Gastrocnemius medialis (tissue), 4 donors: Measurements from ENCODE around the gene DNAJA3. TPM values are rescaled to one million over a fixed set of nuclear protein-coding genes. Genes with fewer than 3 reads are reported as not detected.

Experiments used
- ATAC-seq, 2 donors: fragments of 150-250 bp; one replicate each; pipeline ENCODE4 v1.9.1; 2016
- DNase-seq, 2 donors: peaks; one replicate each; pipeline ENCODE4 v3.0.0-alpha.2; 2019
- H3K27ac ChIP-seq, 4 donors: fragments of 200-600 bp; sonication (generic); 1 replicate in 1 of 4; 2 replicates in 3 of 4; pipeline ENCODE4 v1.5.1; 2016 to 2018; ENCODE audit warnings: mild to moderate bottlenecking in 2 of 4, moderate library complexity in 1 of 4
- H3K27me3 ChIP-seq, 3 donors: fragments of 200-600 bp; sonication (generic) in 2 of 3; 1 replicate in 1 of 3; 2 replicates in 2 of 3; pipeline versions ENCODE4 v1.5.1 to v1.6.0; 2016 to 2019; ENCODE audit warnings: mild to moderate bottlenecking in 1 of 3, moderate library complexity in 1 of 3
- H3K36me3 ChIP-seq, 2 donors: fragments of 200-600 bp; sonication (generic) in 1 of 2; one replicate each; pipeline ENCODE4 v1.5.1; 2017 to 2018
- H3K4me1 ChIP-seq, 2 donors: fragments of 200-600 bp; sonication (generic) in 1 of 2; one replicate each; pipeline ENCODE4 v1.5.1; 2016 to 2017; ENCODE audit warnings: mild to moderate bottlenecking in 2 of 2
- H3K4me3 ChIP-seq, 4 donors: fragments of 200-600 bp; sonication (generic) in 3 of 4; 1 replicate in 1 of 4; 2 replicates in 3 of 4; pipeline ENCODE4 v1.5.1; 2016 to 2019; ENCODE audit warnings: mild to moderate bottlenecking in 2 of 4
- H3K9me3 ChIP-seq, 3 donors: fragments of 200-600 bp; sonication (generic) in 2 of 3; 1 replicate in 1 of 3; 2 replicates in 2 of 3; pipeline ENCODE4 v1.5.1; 2016 to 2019
- POLR2A ChIP-seq, 2 donors: fragments of 450-650 bp; IDR thresholded peaks; one replicate each; pipeline ENCODE4 v1.6.1; 2017; ENCODE audit warnings: antibody characterized with exemption in 2 of 2, mild to moderate bottlenecking in 2 of 2, moderate library complexity in 2 of 2
- in situ Hi-C, 4 donors: fragments of 200-750 bp; cut with MboI; loops; one replicate each; pipeline versions ENCODE4 v1.15.0 to v1.8.0; 2017; ENCODE audit warnings: low sequenced_read_pairs in 4 of 4
- intact Hi-C: fragments of 100-400 bp; cut with DNase I; formaldehyde crosslinking; loops from one replicate; pipeline ENCODE4 v1.15.1; 2023; ENCODE audit warnings: low total_unique reads
- total RNA-seq, 4 donors: library from RNA; depleted of rRNA; stranded (reverse); fragments of >200 nt; gene quantifications; one replicate each; pipeline versions ENCODE4 v1.1.0 to v1.2.3, GENCODE V29; 2016
- TF ChIP-seq, protein P1 (sequence below), 5 experiments: fragments of 450-650 bp in 3 of 5; fragments of 200-600 bp in 2 of 5; sonication (generic) in 2 of 5; IDR thresholded peaks in 4 of 5; conservative IDR thresholded peaks in 1 of 5; 1 replicate in 4 of 5; 2 replicates in 1 of 5; pipeline ENCODE4 v1.5.1; 2016 to 2019; ENCODE audit warnings: antibody characterized with exemption in 5 of 5, mild to moderate bottlenecking in 3 of 5, moderate library complexity in 3 of 5

Gene DNAJA3
- total RNA-seq, 4 donors from 2014 or later: 94.8 to 114 (median 103) TPM

DNA sequence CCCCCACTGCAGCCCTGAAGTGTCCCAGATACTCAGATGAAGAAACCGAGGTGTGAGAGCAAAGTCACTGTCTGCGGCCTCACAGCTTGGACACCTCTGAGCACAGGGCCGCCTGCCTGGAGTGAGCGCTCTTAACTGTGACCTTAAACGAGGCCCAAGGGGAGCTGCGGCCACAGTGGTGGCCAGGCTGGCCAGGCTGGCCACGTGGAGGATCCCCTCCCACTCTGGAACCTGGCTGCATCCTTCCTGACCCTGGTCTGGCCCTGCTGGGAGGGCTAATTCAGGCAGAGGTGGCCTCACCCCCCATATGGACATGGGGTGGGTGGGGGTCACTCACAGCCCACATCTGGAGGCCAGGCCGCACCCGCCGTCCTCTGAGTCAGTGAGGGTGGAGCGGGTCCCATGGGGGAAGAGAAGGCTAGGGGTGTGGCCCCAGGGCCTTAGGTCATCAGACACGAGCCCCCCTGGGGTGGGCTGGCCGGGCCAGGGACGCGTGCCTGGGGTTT lies 47.5 kb upstream of the DNAJA3 start:
- H3K27ac ChIP-seq: peak overlapping the region; percentile 73 to 84 (median 82)
- no peaks in the 10 kb centered on the region for H3K9me3 ChIP-seq
- no peaks in the 10 kb centered on the region for H3K27me3 ChIP-seq
- in situ Hi-C loops (no loop called here), intact Hi-C loops (no loop called here)
- DNase-seq (peak in 1 of 2 donors; percentile 57), ATAC-seq (no peak)
- H3K4me3 ChIP-seq: no peak overlapping the region
- TF ChIP-seq, protein P1, sequence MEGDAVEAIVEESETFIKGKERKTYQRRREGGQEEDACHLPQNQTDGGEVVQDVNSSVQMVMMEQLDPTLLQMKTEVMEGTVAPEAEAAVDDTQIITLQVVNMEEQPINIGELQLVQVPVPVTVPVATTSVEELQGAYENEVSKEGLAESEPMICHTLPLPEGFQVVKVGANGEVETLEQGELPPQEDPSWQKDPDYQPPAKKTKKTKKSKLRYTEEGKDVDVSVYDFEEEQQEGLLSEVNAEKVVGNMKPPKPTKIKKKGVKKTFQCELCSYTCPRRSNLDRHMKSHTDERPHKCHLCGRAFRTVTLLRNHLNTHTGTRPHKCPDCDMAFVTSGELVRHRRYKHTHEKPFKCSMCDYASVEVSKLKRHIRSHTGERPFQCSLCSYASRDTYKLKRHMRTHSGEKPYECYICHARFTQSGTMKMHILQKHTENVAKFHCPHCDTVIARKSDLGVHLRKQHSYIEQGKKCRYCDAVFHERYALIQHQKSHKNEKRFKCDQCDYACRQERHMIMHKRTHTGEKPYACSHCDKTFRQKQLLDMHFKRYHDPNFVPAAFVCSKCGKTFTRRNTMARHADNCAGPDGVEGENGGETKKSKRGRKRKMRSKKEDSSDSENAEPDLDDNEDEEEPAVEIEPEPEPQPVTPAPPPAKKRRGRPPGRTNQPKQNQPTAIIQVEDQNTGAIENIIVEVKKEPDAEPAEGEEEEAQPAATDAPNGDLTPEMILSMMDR (IDR thresholded peaks at IDR 0.05 in 4 of 5, conservative IDR thresholded peaks at IDR 0.05 in 1 of 5): no peak
- TF ChIP-seq POLR2A (IDR thresholded peaks at IDR 0.05): no peak
- no peaks in the 10 kb centered on the region for H3K36me3 ChIP-seq
- H3K4me1 ChIP-seq: peaks cover 29 to 50% of the 10 kb centered on the region in 2 donors

DNA sequence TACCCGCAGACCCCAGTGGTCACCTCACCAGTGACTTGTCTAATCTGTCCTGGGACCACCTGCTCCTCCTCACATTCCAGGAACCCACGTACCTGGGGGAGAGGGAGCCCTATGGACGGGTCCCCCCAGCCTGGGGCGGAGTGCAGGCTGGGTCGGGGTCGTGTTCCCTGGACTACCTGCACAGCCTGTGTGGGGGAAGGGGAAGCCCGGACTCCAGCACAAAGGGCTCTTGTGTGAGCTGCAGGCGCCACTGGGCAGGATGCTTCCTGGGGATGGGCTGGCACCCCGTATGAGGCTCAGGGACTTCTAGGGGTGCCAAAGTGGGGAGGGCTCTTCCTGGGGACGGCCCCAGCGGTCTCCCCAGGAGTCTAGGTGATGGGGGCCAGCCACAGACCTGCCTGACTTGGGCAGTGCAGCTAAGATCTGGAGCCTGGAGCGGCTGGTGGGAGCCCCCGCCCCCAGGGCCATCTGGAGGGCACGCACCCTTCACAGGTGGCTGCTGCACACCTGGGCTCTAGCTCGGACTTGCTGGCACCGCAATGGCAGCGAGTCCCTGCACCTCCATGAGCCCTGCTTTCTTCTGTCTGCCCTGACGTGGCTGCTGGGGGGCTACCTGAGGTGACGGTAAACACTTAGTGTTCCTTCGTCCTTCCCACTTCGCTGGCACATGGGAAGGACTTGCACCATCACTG lies 46.5 kb upstream of the DNAJA3 start:
- intact Hi-C loops (no loop called here), in situ Hi-C loops (no loop called here)
- ATAC-seq: no peak
- DNase-seq: no peak
- Histone ChIP-seq H3K4me1 (peaks cover 29 to 45% of the 10 kb centered on the region in 2 donors), H3K9me3 (no peaks in the 10 kb centered on the region), H3K4me3 (no peak overlapping the region), H3K27ac (peak overlapping the region; percentile 47 to 84 (median 78)), H3K27me3 (no peaks in the 10 kb centered on the region), H3K36me3 (no peaks in the 10 kb centered on the region)
- TF ChIP-seq, protein P1 (IDR thresholded peaks at IDR 0.05 in 4 of 5, conservative IDR thresholded peaks at IDR 0.05 in 1 of 5): no peak
- no peak for TF ChIP-seq POLR2A (IDR thresholded peaks at IDR 0.05)

DNA sequence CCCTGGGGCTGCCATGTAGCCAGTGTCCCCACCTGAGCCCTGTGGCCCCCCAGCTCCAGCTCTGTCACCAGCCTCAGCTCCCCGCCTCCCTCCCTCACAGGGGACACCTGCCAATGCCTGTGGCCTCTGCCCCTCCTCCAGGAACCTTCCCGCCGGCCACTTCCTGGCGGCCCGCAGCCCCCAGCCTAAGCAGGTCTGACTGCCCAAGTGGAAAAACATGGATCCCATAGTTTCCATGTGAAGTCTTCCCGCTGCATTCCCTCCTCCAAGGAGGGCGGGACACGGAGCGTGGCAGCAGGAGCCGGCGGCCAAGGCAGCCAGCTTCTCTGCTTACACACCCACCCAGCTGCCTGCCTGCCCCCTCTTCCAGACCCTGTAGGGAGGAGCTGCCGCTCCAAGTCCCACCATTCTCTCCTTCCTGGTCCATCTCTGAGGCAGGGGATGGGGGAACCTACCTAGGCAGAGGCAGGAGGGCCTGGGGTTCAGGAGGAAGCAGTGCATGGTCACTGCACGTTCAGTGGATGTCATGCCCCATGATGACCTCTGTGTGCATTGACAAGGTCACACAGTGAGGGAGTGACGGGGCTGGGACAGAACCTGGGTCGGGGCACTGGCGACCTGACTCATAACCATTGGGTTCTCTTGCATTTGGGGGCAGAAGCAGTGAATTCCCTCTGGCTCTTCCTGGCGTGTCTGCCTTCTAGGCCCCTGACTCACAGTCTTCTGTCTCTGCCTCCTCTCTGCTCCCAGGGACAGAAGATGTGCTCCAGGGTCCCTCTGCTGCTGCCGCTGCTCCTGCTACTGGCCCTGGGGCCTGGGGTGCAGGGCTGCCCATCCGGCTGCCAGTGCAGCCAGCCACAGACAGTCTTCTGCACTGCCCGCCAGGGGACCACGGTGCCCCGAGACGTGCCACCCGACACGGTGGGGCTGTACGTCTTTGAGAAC lies 45.3 kb upstream of the DNAJA3 start:
- no peaks in the 10 kb centered on the region for H3K36me3 ChIP-seq
- no peak overlapping the region for H3K4me3 ChIP-seq
- in situ Hi-C loops (no loop called here), intact Hi-C loops (no loop called here)
- no peaks in the 10 kb centered on the region for H3K9me3 ChIP-seq
- DNase-seq (no peak), ATAC-seq (no peak)
- no peaks in the 10 kb centered on the region for H3K27me3 ChIP-seq
- H3K4me1 ChIP-seq: peaks cover 21 to 45% of the 10 kb centered on the region in 2 donors
- TF ChIP-seq, protein P1 (IDR thresholded peaks at IDR 0.05 in 4 of 5, conservative IDR thresholded peaks at IDR 0.05 in 1 of 5): no peak
- TF ChIP-seq POLR2A (IDR thresholded peaks at IDR 0.05): no peak
- peak overlapping the region in 3 of 4 donors; percentile 37 to 60 (median 55) for H3K27ac ChIP-seq

DNA sequence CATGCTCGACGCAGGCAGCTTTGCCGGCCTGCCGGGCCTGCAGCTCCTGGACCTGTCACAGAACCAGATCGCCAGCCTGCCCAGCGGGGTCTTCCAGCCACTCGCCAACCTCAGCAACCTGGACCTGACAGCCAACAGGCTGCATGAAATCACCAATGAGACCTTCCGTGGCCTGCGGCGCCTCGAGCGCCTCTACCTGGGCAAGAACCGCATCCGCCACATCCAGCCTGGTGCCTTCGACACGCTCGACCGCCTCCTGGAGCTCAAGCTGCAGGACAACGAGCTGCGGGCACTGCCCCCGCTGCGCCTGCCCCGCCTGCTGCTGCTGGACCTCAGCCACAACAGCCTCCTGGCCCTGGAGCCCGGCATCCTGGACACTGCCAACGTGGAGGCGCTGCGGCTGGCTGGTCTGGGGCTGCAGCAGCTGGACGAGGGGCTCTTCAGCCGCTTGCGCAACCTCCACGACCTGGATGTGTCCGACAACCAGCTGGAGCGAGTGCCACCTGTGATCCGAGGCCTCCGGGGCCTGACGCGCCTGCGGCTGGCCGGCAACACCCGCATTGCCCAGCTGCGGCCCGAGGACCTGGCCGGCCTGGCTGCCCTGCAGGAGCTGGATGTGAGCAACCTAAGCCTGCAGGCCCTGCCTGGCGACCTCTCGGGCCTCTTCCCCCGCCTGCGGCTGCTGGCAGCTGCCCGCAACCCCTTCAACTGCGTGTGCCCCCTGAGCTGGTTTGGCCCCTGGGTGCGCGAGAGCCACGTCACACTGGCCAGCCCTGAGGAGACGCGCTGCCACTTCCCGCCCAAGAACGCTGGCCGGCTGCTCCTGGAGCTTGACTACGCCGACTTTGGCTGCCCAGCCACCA lies 44.4 kb upstream of the DNAJA3 start:
- in situ Hi-C loops (no loop called here), intact Hi-C loops (no loop called here)
- Histone ChIP-seq H3K4me1 (peaks cover 20 to 37% of the 10 kb centered on the region in 2 donors), H3K27ac (peak overlapping the region; percentile 29 to 60 (median 57)), H3K36me3 (no peaks in the 10 kb centered on the region), H3K4me3 (no peak overlapping the region), H3K27me3 (no peaks in the 10 kb centered on the region), H3K9me3 (no peaks in the 10 kb centered on the region)
- ATAC-seq: peak; percentile 38 to 68
- no peak for TF ChIP-seq POLR2A (IDR thresholded peaks at IDR 0.05)
- TF ChIP-seq, protein P1 (IDR thresholded peaks at IDR 0.05 in 4 of 5, conservative IDR thresholded peaks at IDR 0.05 in 1 of 5): peak in 1 of 5 experiments; percentile 21
- peak; percentile 46 to 87 for DNase-seq
